ENCODE measurements around the gene CHST11. TPM values are rescaled to one million over a fixed set of nuclear protein-coding genes. Genes with fewer than 3 reads are reported as not detected.
A peak's percentile ranks its signal among the peaks of the same experiment; 100 is the strongest.

Gene CHST11
- total RNA-seq, 4 donors from 2014 or later: 20.8 to 56.7 (median 26.5) TPM

DNA sequence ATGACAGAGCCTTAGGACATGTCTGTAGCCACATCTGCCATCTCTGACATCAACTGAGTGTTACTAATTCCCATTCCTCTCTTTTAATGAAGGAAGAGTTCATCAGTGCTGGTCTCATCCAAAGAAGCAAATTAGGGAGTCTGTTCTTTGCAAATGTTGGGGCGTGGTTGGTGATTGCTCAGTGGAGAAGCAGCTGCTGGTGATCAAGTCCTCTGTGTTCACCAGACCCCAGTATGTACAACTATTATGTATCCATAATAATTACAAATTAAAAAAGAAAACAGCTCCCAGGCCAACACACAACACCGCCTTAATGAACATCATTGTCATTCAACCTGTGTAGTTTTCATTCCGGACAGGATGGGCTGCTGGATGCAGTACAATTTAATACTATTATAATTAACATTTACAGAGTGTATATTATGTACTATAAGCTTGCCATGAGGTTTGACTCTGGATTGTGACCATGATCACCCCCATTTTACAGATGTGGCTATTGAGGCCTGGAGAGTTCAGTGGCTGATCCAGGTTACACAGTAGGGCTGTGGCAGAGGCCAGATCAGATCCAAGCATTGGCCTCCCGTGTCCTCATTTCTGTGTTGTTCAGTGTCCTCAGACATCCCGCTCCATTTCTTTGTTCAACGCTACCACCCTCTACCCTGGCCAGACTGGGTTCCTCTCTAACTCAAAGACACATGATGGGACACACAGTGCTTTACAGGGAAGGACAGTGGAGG is 179.0 kb downstream of the CHST11 start:
- WGBS, 2 donors: 95% methylated on average over 6 of the region's 6 CpGs
- H3K27me3 ChIP-seq: no peaks in the 10 kb centered on the region
- H3K27ac ChIP-seq: no peak overlapping the region
- H3K9me3 ChIP-seq: peaks cover 0 to 6% (median 0%) of the 10 kb centered on the region in 4 donors
- H3K36me3 ChIP-seq: no peaks in the 10 kb centered on the region
- H3K4me3 ChIP-seq: no peak overlapping the region
- no peak for DNase-seq (ENCODE audit: low spot score in 2 of 2)
- no peak for TF ChIP-seq EP300 (IDR thresholded peaks at IDR 0.05)
- TF ChIP-seq, protein P1, sequence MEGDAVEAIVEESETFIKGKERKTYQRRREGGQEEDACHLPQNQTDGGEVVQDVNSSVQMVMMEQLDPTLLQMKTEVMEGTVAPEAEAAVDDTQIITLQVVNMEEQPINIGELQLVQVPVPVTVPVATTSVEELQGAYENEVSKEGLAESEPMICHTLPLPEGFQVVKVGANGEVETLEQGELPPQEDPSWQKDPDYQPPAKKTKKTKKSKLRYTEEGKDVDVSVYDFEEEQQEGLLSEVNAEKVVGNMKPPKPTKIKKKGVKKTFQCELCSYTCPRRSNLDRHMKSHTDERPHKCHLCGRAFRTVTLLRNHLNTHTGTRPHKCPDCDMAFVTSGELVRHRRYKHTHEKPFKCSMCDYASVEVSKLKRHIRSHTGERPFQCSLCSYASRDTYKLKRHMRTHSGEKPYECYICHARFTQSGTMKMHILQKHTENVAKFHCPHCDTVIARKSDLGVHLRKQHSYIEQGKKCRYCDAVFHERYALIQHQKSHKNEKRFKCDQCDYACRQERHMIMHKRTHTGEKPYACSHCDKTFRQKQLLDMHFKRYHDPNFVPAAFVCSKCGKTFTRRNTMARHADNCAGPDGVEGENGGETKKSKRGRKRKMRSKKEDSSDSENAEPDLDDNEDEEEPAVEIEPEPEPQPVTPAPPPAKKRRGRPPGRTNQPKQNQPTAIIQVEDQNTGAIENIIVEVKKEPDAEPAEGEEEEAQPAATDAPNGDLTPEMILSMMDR (IDR thresholded peaks at IDR 0.05): no peak
- no peak for TF ChIP-seq POLR2A (IDR thresholded peaks at IDR 0.05)
- no peaks in the 10 kb centered on the region for H3K4me1 ChIP-seq

DNA sequence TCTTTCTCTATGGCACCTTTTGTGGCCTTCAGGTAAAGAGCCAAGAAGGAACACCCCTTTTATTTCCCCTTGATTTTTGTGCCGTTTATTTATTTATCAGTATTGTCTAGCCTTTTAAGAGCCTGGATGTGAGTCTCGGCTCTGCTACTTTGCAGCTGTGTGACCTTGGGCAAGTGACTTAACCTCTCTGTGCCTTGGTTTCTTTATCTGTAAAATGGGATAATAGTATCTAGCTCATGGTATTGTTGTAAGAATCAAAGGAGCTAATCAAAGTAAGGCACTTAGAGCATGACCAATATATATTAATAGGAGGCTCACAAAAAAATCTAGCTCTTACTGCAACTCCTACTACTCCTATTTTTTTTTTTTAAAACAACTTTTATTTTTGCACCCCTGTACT is 179.7 kb downstream of the CHST11 start:
- TF ChIP-seq, protein P1 (IDR thresholded peaks at IDR 0.05): no peak
- TF ChIP-seq POLR2A (IDR thresholded peaks at IDR 0.05): no peak
- TF ChIP-seq EP300 (IDR thresholded peaks at IDR 0.05): no peak
- DNase-seq (ENCODE audit: low spot score in 2 of 2): no peak
- Histone ChIP-seq H3K27ac (no peak overlapping the region), H3K27me3 (no peaks in the 10 kb centered on the region), H3K9me3 (peaks cover 0 to 12% (median 0%) of the 10 kb centered on the region in 4 donors), H3K36me3 (no peaks in the 10 kb centered on the region), H3K4me3 (no peak overlapping the region), H3K4me1 (no peaks in the 10 kb centered on the region)
- 89 to 93% methylated on average over 2 of the region's 2 CpGs for WGBS, 2 donors

DNA sequence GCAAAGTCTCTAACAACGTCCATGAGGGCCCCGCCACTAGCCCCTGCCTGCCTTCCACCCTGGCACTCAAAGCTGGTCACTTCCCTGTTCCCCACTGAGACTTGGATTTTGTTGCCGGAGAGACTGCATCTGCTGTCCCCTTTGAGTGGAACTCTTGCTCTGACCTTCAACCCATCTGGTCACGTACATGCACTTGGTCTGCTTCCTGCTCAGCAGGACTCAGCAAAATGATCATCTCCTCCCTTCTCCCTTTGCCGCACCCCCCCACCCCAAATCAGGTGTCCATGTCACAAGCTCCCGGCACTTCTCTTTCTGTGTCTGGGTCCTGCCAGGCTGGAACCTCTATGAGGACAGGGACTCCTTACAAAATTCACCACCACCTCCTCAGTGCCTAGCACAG is 180.9 kb downstream of the CHST11 start:
- TF ChIP-seq, protein P1 (IDR thresholded peaks at IDR 0.05): no peak
- TF ChIP-seq POLR2A (IDR thresholded peaks at IDR 0.05) (no peak), EP300 (IDR thresholded peaks at IDR 0.05) (no peak)
- no peak for DNase-seq (ENCODE audit: low spot score in 2 of 2)
- H3K36me3 ChIP-seq: no peaks in the 10 kb centered on the region
- no peaks in the 10 kb centered on the region for H3K4me1 ChIP-seq
- H3K27ac ChIP-seq: peak overlapping the region in 1 of 4 donors; percentile 16
- no peaks in the 10 kb centered on the region for H3K27me3 ChIP-seq
- H3K4me3 ChIP-seq: no peak overlapping the region
- H3K9me3 ChIP-seq: peaks cover 0 to 12% (median 0%) of the 10 kb centered on the region in 4 donors
- 65 to 74% methylated on average over 6 of the region's 6 CpGs for WGBS, 2 donors

DNA sequence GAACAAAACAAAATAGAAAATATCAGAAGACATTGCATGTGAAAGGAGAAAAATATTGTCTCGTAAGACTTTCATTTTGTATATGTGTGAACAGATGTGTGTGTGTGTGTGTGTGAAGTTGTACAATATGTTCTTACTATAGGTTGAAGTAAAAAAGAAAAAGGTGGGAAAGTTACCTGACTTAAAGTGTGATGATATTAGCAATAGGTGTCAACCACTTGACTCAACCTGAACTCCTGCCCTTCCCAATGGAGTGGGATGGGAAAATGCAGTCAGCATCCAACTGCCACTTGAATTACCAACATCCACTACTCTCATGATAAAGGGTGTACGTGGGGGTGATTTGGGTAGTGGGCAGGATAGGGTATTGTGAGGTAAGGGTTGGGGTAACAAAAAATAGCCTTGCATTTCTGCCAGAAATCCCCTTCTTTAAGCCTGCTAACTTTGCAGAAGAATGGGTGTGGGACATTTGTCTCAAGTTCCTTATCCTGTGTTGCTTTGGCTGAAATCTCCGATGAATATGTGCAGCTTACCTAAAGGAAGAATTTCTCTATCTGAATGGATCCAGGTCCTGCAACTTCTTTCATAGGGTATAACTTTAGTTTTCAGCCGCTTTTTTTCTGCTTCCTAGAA is 181.6 kb downstream of the CHST11 start:
- no peaks in the 10 kb centered on the region for H3K27me3 ChIP-seq
- no peaks in the 10 kb centered on the region for H3K4me1 ChIP-seq
- peaks cover 0 to 12% (median 0%) of the 10 kb centered on the region in 4 donors for H3K9me3 ChIP-seq
- H3K36me3 ChIP-seq: no peaks in the 10 kb centered on the region
- TF ChIP-seq, protein P1 (IDR thresholded peaks at IDR 0.05): no peak
- TF ChIP-seq POLR2A (IDR thresholded peaks at IDR 0.05): no peak
- H3K4me3 ChIP-seq: no peak overlapping the region
- no peak overlapping the region for H3K27ac ChIP-seq
- 88% methylated on average over 4 of the region's 4 CpGs for WGBS, 2 donors
- no peak for DNase-seq (ENCODE audit: low spot score in 2 of 2)

DNA sequence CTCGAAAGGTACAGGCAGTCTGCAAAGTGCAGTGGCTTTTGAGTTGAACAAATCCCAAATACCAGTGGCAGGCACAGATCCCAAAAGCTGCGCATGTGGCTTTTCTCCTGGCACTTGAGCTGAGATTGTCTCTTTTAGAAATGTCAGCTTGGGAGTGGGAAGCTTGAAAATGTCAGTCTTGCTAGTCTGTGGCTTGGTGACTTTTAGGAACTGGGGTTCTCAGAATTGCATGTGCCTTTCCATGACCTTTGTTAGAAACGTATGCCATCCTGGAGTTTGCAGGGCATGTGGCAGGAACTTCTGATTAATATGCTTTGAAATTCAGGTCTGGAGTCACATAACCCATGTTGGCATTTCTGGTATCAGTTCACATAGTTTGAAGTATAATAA is 182.1 kb downstream of the CHST11 start:
- DNase-seq (ENCODE audit: low spot score in 2 of 2): no peak
- no peak overlapping the region for H3K27ac ChIP-seq
- peaks cover 0 to 12% (median 0%) of the 10 kb centered on the region in 4 donors for H3K9me3 ChIP-seq
- no peaks in the 10 kb centered on the region for H3K4me1 ChIP-seq
- WGBS, 2 donors: 57 to 62% methylated on average over 3 of the region's 3 CpGs
- no peaks in the 10 kb centered on the region for H3K27me3 ChIP-seq
- H3K4me3 ChIP-seq: no peak overlapping the region
- TF ChIP-seq EP300 (IDR thresholded peaks at IDR 0.05): no peak
- no peak for TF ChIP-seq POLR2A (IDR thresholded peaks at IDR 0.05)
- TF ChIP-seq, protein P1 (IDR thresholded peaks at IDR 0.05): no peak
- no peaks in the 10 kb centered on the region for H3K36me3 ChIP-seq
